K562 (cell line): Measurements from ENCODE around the gene FAM50B. TPM values are rescaled to one million over a fixed set of nuclear protein-coding genes. Genes with fewer than 3 reads are reported as not detected.

ENCODE experiments used
- CEBPZ ChIP-seq: fragments of 150-350 bp; IDR thresholded peaks from 2 replicates; pipeline ENCODE4 v1.6.1; 2014; ENCODE audit warnings: low read depth, mild to moderate bottlenecking, low read length, borderline replicate concordance
- ETS1 ChIP-seq: conservative IDR thresholded peaks from 2 replicates; pipeline ENCODE4 v1.6.1; 2011; ENCODE audit warnings: low read depth, mild to moderate bottlenecking, low read length; ENCODE audit not compliant: control insufficient read depth
- ETV5 ChIP-seq: sonication (generic); formaldehyde crosslinking; IDR thresholded peaks from 2 replicates; pipeline ENCODE4 v1.4.0; 2020; ENCODE audit warnings: low read depth, mild to moderate bottlenecking, missing genetic modification reagents
- L3MBTL2 ChIP-seq: fragments of 450-650 bp; IDR thresholded peaks from 2 replicates; pipeline ENCODE4 v1.6.1; 2016; ENCODE audit warnings: mild to moderate bottlenecking, moderate library complexity
- LEF1 ChIP-seq: fragments of 450-650 bp; IDR thresholded peaks from 2 replicates; pipeline ENCODE4 v1.6.1; 2016; ENCODE audit warnings: mild to moderate bottlenecking
- PBX2 ChIP-seq, 2 experiments: IDR thresholded peaks in 1 of 2; conservative IDR thresholded peaks in 1 of 2; 2 replicates each; pipeline ENCODE4 v1.6.1; 2016; ENCODE audit warnings: low read depth in 2 of 2, mild to moderate bottlenecking in 1 of 2, missing compliant biosample characterization in 1 of 2, missing genetic modification characterization in 1 of 2, moderate library complexity in 1 of 2
- POU5F1 ChIP-seq: fragments of 150-350 bp; IDR thresholded peaks from 2 replicates; pipeline ENCODE4 v1.6.1; 2014; ENCODE audit warnings: borderline replicate concordance, low read length, low read depth, mild to moderate bottlenecking; ENCODE audit not compliant: partially characterized antibody
- RBM25 ChIP-seq: fragments of 200-400 bp; formaldehyde crosslinking; IDR thresholded peaks from 2 replicates; pipeline ENCODE4 v1.6.1; 2018; ENCODE audit warnings: low read length, low read depth, moderate library complexity; ENCODE audit not compliant: severe bottlenecking
- SNAPC5 ChIP-seq: fragments of 250-450 bp; sonication (Bioruptor Pico); IDR thresholded peaks from 2 replicates; pipeline ENCODE4 v1.8.0; 2021; ENCODE audit warnings: moderate library complexity, mild to moderate bottlenecking, inconsistent platforms
- TFAP4 ChIP-seq: sonication (generic); formaldehyde crosslinking; IDR thresholded peaks from 2 replicates; pipeline ENCODE4 v1.8.0; 2022; ENCODE audit warnings: missing genetic modification reagents, mild to moderate bottlenecking, moderate library complexity, borderline replicate concordance
- ZBTB11 ChIP-seq, 3 experiments: fragments of 200-800 bp in 1 of 3; fragments of 250-450 bp in 1 of 3; fragments of 450-650 bp in 1 of 3; sonication (Bioruptor Pico) in 1 of 3; sonication (Bioruptor generic) in 1 of 3; formaldehyde crosslinking in 1 of 3; IDR thresholded peaks; 2 replicates each; pipeline versions ENCODE4 v1.6.1 to v1.8.0; 2016 to 2022; ENCODE audit warnings: mild to moderate bottlenecking in 2 of 3, missing genetic modification characterization in 2 of 3, missing compliant biosample characterization in 1 of 3, moderate library complexity in 1 of 3
- ZNF717 ChIP-seq: fragments of 250-450 bp; sonication (Bioruptor Pico); IDR thresholded peaks from 2 replicates; pipeline ENCODE4 v1.5.0; 2021
- polyA plus RNA-seq, 8 experiments: library from polyadenylated mRNA; depleted of rRNA in 4 of 8; stranded (reverse) in 5 of 8; unstranded in 3 of 8; fragments of >200 nt; fragmentation: Nextera tagmentation in 2 of 8; fragmentation: Illumina TruSeq in 1 of 8; extraction: Ambion mirVana in 2 of 8; extraction: Trizol in 1 of 8; gene quantifications; 2 replicates each; pipeline versions ENCODE4 v1.2.1 to v1.2.3, GENCODE V29; 2011 to 2014; ENCODE audit warnings: inconsistent platforms in 1 of 8, missing spikeins in 1 of 8
- total RNA-seq, 7 experiments: library from RNA; depleted of rRNA in 6 of 7; stranded (reverse); fragments of >200 nt in 6 of 7; fragmentation: Illumina TruSeq in 2 of 7; extraction: Trizol in 2 of 7; gene quantifications; 2 replicates each; pipeline versions ENCODE4 v1.2.1 to v1.2.3, GENCODE V29; 2011 to 2021; ENCODE audit warnings: low replicate concordance in 1 of 7

Gene FAM50B
- total and polyA plus RNA-seq, 9 of the 15 experiments (the other 6 are each of a cell fraction or from before 2014, with no cell fraction given): 0.09 to 0.16 (median 0.13) TPM; not detected in 6

GRCh38 chr6:3885262-3886036, 36.3 kb downstream of the FAM50B start (continued):
- TF ChIP-seq POU5F1: no peak
- TF ChIP-seq CEBPZ: no peak
- TF ChIP-seq ETS1: no peak
- TF ChIP-seq PBX2 (CRISPR knock-in tag; IDR thresholded peaks at IDR 0.05; ENCODE audit: low read depth): no peak
- no peak for TF ChIP-seq PBX2 (tag; conservative IDR thresholded peaks at IDR 0.05; ENCODE audit: low read depth)
- peak; percentile 75 for TF ChIP-seq RBM25
- no peak for TF ChIP-seq ZNF717 (CRISPR knock-in tag)
- TF ChIP-seq L3MBTL2: 0 out of 2 replicates have a peak, but pooled peaks have one; percentile 33
- TF ChIP-seq ETV5 (CRISPR knock-in tag): no peak
- TF ChIP-seq TFAP4 (CRISPR knock-in tag): no peak
- TF ChIP-seq LEF1: no peak
- TF ChIP-seq SNAPC5 (CRISPR knock-in tag): no peak
- TF ChIP-seq ZBTB11 (CRISPR knock-in tag; IDR thresholded peaks at IDR 0.05): no peak
